SU-DHL-6 (cell line): Measurements from ENCODE around the gene CAPN15.

Experiments
- H2AFZ ChIP-seq: fragments of 200-600 bp; sonication (generic); 2 replicates; pipeline ENCODE4 v1.6.1; 2014; ENCODE audit warnings: low read depth, mild to moderate bottlenecking, moderate library complexity, mixed read lengths, antibody characterized with exemption, low read length; ENCODE audit not compliant: severe bottlenecking
- H3F3A ChIP-seq: fragments of 200-600 bp; shearing (Covaris generic); 2 replicates; pipeline ENCODE4 v1.6.0; 2016; ENCODE audit warnings: antibody characterized with exemption, mild to moderate bottlenecking; ENCODE audit not compliant: insufficient read depth
- H3K27ac ChIP-seq: fragments of 200-600 bp; sonication (generic); 2 replicates; pipeline ENCODE4 v1.5.1; 2016; ENCODE audit warnings: low read depth, mild to moderate bottlenecking, low read length, moderate library complexity, mixed read lengths
- H3K27me3 ChIP-seq: fragments of 200-600 bp; sonication (generic), shearing (Covaris generic); 2 replicates; pipeline ENCODE4 v1.6.0; 2014; ENCODE audit warnings: mild to moderate bottlenecking, low read length
- H3K36me3 ChIP-seq: fragments of 200-600 bp; sonication (generic); 2 replicates; pipeline ENCODE4 v1.6.1; 2014; ENCODE audit warnings: mild to moderate bottlenecking, low read length, mixed read lengths
- H3K4me2 ChIP-seq: fragments of 300-600, 200-600 bp; shearing (Covaris generic), sonication (generic); 2 replicates; pipeline ENCODE4 v1.6.0; 2014; ENCODE audit warnings: low read length, low read depth, mild to moderate bottlenecking; ENCODE audit not compliant: poor library complexity, severe bottlenecking
- H3K4me3 ChIP-seq: fragments of 200-600 bp; sonication (generic); 2 replicates; pipeline ENCODE4 v1.5.1; 2014; ENCODE audit warnings: antibody characterized with exemption, low read length, mild to moderate bottlenecking, mixed read lengths; ENCODE audit not compliant: insufficient read depth, poor library complexity, severe bottlenecking
- H3K79me2 ChIP-seq: fragments of 200-600 bp; sonication (generic); 2 replicates; pipeline ENCODE4 v1.6.1; 2014; ENCODE audit warnings: mild to moderate bottlenecking, low read length, moderate library complexity; ENCODE audit not compliant: insufficient read depth
- H3K9ac ChIP-seq: fragments of 200-600 bp; sonication (generic); 2 replicates; pipeline ENCODE4 v1.7.0; 2014; ENCODE audit warnings: mild to moderate bottlenecking, low read length
- H3K9me2 ChIP-seq: fragments of 200-600 bp; sonication (generic); replicated peaks from 2 replicates; pipeline ENCODE4 v1.6.1; 2014; ENCODE audit warnings: low read length; ENCODE audit not compliant: insufficient read depth
- H3K9me3 ChIP-seq: fragments of 200-600 bp; sonication (generic); 2 replicates; pipeline ENCODE4 v1.6.1; 2014; ENCODE audit warnings: low read length, mixed read lengths; ENCODE audit not compliant: insufficient read depth
- H4K20me1 ChIP-seq: fragments of 200-600 bp; sonication (generic); 2 replicates; pipeline ENCODE4 v1.6.1; 2014; ENCODE audit warnings: low read depth, mild to moderate bottlenecking, antibody characterized with exemption, low read length, moderate library complexity, mixed read lengths
- EZH2phosphoT487 ChIP-seq: fragments of 200-600 bp; sonication (generic), shearing (Covaris generic); conservative IDR thresholded peaks from 2 replicates; pipeline ENCODE4 v1.6.1; 2018; ENCODE audit warnings: mild to moderate bottlenecking, antibody characterized with exemption, low read length, moderate library complexity, mixed read lengths
- TF ChIP-seq, protein P1 (sequence below): fragments of 200-600 bp; sonication (generic); IDR thresholded peaks from one replicate; pipeline ENCODE4 v1.5.1; 2017; ENCODE audit warnings: antibody characterized with exemption, mild to moderate bottlenecking, low read length, moderate library complexity; ENCODE audit not compliant: insufficient read depth, poor library complexity, severe bottlenecking

Gene CAPN15

DNA sequence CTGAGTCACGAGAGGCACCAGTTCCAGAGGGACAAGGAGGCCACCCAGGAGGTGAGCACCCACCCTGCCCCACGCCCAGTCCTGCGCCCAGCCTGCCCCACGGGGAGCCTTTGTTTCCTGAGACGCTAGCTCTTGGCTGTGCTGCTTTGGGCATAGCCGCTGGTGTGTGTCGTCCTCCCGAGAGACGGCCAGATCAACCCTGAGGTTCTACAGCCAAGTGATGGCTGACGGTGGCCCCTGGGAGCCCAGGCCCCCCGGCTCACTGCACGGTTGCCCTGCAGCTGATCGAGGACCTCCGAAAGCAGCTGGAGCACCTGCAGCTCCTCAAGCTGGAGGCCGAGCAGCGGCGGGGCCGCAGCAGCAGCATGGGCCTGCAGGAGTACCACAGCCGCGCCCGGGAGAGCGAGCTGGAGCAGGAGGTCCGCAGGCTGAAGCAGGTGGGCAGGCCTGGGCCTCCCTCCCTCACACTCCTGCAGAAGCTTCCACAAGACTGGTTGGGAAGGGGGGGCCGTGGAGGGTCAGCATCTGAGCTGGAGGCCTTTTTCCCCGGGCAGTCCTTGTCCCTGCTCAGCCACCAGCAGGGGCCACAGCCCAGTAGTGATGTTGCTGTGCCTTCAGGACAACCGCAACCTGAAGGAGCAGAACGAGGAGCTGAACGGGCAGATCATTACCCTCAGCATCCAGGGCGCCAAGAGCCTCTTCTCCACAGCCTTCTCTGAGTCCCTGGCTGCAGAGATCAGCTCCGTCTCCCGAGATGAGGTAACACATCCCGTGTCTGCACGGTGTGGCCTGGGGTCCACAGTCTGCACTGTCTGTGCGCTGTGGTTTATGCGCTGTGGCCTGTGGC is 7.4 kb upstream of the CAPN15 start:
- Histone ChIP-seq H3K9me3 (no peaks in the 10 kb centered on the region), H3K36me3 (no peaks in the 10 kb centered on the region), H3K79me2 (no peaks in the 10 kb centered on the region), H4K20me1 (no peaks in the 10 kb centered on the region), H3K9ac (no peak overlapping the region), H3K9me2 (no peaks in the 10 kb centered on the region), H3K4me2 (no peak overlapping the region), H3K4me3 (no peak overlapping the region), H3K27me3 (no peaks in the 10 kb centered on the region), H2AFZ (no peak overlapping the region), H3K27ac (no peak overlapping the region), H3F3A (no peaks in the 10 kb centered on the region)
- TF ChIP-seq, protein P1, sequence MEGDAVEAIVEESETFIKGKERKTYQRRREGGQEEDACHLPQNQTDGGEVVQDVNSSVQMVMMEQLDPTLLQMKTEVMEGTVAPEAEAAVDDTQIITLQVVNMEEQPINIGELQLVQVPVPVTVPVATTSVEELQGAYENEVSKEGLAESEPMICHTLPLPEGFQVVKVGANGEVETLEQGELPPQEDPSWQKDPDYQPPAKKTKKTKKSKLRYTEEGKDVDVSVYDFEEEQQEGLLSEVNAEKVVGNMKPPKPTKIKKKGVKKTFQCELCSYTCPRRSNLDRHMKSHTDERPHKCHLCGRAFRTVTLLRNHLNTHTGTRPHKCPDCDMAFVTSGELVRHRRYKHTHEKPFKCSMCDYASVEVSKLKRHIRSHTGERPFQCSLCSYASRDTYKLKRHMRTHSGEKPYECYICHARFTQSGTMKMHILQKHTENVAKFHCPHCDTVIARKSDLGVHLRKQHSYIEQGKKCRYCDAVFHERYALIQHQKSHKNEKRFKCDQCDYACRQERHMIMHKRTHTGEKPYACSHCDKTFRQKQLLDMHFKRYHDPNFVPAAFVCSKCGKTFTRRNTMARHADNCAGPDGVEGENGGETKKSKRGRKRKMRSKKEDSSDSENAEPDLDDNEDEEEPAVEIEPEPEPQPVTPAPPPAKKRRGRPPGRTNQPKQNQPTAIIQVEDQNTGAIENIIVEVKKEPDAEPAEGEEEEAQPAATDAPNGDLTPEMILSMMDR: no peak
- no peak for TF ChIP-seq EZH2phosphoT487

DNA sequence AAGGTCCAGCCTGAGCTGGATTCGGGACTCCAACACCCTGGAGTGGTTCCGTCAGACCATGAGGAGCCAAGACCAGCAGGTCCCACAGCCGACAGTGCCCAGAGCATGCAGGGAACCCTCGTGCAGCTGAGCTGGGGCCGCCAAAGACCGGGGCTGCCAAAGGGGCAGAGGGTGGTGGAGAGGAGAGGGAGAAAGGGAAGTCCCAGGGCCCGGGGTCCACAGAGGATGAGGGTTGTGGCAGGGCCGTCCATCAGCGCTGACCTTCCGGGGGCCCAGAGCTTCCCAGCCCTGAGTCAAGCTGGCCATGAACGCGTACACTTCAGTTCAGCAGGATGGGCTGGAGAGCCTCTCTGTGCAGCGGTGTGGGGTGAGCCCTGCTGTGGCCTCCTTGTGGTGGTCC is 6.7 kb upstream of the CAPN15 start:
- H3K4me2 ChIP-seq: no peak overlapping the region
- H2AFZ ChIP-seq: no peak overlapping the region
- no peak for TF ChIP-seq EZH2phosphoT487
- TF ChIP-seq, protein P1: no peak
- H3K27ac ChIP-seq: no peak overlapping the region
- H3K79me2 ChIP-seq: no peaks in the 10 kb centered on the region
- no peaks in the 10 kb centered on the region for H3K27me3 ChIP-seq
- no peaks in the 10 kb centered on the region for H3K9me2 ChIP-seq
- no peak overlapping the region for H3K9ac ChIP-seq
- no peaks in the 10 kb centered on the region for H4K20me1 ChIP-seq
- no peaks in the 10 kb centered on the region for H3K36me3 ChIP-seq
- H3K4me3 ChIP-seq: no peak overlapping the region
- no peaks in the 10 kb centered on the region for H3K9me3 ChIP-seq
- 0 out of 2 replicates have a peak, but pooled peaks cover 5% of the 10 kb centered on the region for H3F3A ChIP-seq

GRCh38 chr16:521381-522210 is 5.9 kb upstream of the CAPN15 start:
- Histone ChIP-seq H3K27me3 (no peaks in the 10 kb centered on the region), H3K4me2 (no peak overlapping the region), H3F3A (0 out of 2 replicates have a peak, but pooled peaks cover 9% of the 10 kb centered on the region), H3K79me2 (0 out of 2 replicates have a peak, but pooled peaks cover 3% of the 10 kb centered on the region), H3K9ac (no peak overlapping the region), H3K4me3 (no peak overlapping the region), H2AFZ (no peak overlapping the region), H3K9me3 (no peaks in the 10 kb centered on the region), H3K9me2 (no peaks in the 10 kb centered on the region), H4K20me1 (no peaks in the 10 kb centered on the region), H3K27ac (no peak overlapping the region), H3K36me3 (no peaks in the 10 kb centered on the region)
- TF ChIP-seq, protein P1: no peak
- no peak for TF ChIP-seq EZH2phosphoT487
